ENCODE results near the gene XPR1. TPM values are rescaled to one million over a fixed set of nuclear protein-coding genes. Genes with fewer than 3 reads are reported as not detected.

Gene XPR1
- total RNA-seq, 1 experiment from 2014 or later: 19.9 TPM

DNA sequence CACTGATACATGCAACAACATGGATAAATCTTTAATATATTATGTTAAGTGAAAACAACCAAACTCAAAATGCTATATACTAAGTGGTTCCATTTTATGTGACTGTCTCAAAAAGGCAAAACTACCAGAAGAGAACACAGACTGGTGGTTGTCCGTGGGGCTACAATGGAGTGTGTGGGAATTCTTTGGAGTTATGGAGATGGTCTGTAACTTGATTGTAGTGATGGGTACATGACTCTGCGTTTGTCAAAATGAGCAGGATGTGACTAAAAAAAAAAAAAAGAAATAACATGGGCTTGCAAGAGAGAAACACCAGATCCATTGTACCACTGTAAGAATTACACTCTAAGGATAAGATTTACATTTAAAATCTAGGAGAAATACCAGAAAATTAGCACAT, 228.7 kb downstream of the XPR1 start:
- intact Hi-C loops (cut with micrococcal nuclease): loop anchor here (5.0 kb wide), 4 partner anchors 83 to 343 kb away; partner anchors contain the start of gene XPR1
- BruUV-seq (replicated peaks): no TSS peak
- no peak overlapping the region for H3K4me3 ChIP-seq (replicated peaks in 1 of 2; ENCODE audit: low read depth in 1 of 2, low read length in 2 of 2)

DNA sequence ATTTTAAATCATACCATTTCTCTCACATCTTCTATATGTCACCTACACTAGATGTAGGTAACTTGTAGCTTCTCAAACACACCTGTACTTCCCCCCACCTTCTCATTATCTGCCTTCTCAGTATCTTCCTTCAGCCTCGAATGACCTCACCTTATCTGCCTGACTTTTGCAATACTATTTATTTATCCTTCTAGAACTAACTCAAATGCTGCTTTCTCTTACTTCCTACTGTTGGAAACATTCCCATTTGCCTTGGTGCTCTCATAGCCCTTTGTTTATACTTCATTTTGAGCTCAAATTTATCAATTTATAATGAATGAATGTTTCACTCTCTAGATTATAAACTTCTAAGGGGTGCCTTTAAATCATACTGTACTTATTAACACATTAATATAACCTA, 230.5 kb downstream of the XPR1 start:
- Histone ChIP-seq H3K27me3 (ENCODE audit: insufficient read depth, low read length) (no peaks in the 10 kb centered on the region), H3K9me3 (ENCODE audit: control insufficient read depth in 1 of 2, insufficient read depth in 1 of 2, low read depth in 1 of 2, low read length in 2 of 2) (no peaks in the 10 kb centered on the region), H3K4me3 (replicated peaks in 1 of 2; ENCODE audit: low read depth in 1 of 2, low read length in 2 of 2) (no peak overlapping the region), H3K4me2 (ENCODE audit: low read length) (no peak overlapping the region), H3K36me3 (ENCODE audit: control insufficient read depth in 1 of 2, insufficient read depth in 2 of 2, low read length in 2 of 2) (no peaks in the 10 kb centered on the region), H4K20me1 (ENCODE audit: insufficient read depth) (no peaks in the 10 kb centered on the region), H3K9ac (ENCODE audit: low read length) (no peak overlapping the region), H2AFZ (ENCODE audit: low read depth, low read length, poor library complexity, severe bottlenecking) (no peak overlapping the region), H3K27ac (ENCODE audit: low read depth, low read length) (no peak overlapping the region), H3K79me2 (ENCODE audit: insufficient read depth, low read length) (no peaks in the 10 kb centered on the region), H3K4me1 (ENCODE audit: control insufficient read depth in 1 of 2, insufficient read depth in 2 of 2, low read length in 2 of 2) (no peaks in the 10 kb centered on the region), H3K9me2 (ENCODE audit: insufficient read depth) (no peaks in the 10 kb centered on the region)
- DNase-seq (ENCODE audit: low read depth, low spot score): no peak
- intact Hi-C loops (cut with micrococcal nuclease): loop anchor here (5.0 kb wide), 4 partner anchors 85 to 345 kb away; partner anchors contain the start of gene XPR1
- BruUV-seq (replicated peaks): no TSS peak
- no peak for ATAC-seq
- RAD21 ChIA-PET (ENCODE audit: low non-redundant PET in 1 of 2, low total read pairs in 2 of 2, uncharacterized antibody in 2 of 2, unreplicated experiment in 2 of 2): interaction anchor here (1.2 to 2.0 kb wide), 3 partner anchors 84 to 347 kb away, joined by 3 to 8 read pairs (median 3); no protein-coding TSS in a partner anchor
- CTCF ChIA-PET: interaction anchor here (0.6 to 7.1 kb wide), 12 partner anchors 11 to 346 kb away, joined by 3 to 73 read pairs (median 6); no protein-coding TSS in a partner anchor
- POLR2A ChIA-PET: interaction anchor here (0.6 kb wide), 1 partner anchor 150 kb away, joined by 3 read pairs; no protein-coding TSS in a partner anchor
- TF ChIP-seq, protein P1, sequence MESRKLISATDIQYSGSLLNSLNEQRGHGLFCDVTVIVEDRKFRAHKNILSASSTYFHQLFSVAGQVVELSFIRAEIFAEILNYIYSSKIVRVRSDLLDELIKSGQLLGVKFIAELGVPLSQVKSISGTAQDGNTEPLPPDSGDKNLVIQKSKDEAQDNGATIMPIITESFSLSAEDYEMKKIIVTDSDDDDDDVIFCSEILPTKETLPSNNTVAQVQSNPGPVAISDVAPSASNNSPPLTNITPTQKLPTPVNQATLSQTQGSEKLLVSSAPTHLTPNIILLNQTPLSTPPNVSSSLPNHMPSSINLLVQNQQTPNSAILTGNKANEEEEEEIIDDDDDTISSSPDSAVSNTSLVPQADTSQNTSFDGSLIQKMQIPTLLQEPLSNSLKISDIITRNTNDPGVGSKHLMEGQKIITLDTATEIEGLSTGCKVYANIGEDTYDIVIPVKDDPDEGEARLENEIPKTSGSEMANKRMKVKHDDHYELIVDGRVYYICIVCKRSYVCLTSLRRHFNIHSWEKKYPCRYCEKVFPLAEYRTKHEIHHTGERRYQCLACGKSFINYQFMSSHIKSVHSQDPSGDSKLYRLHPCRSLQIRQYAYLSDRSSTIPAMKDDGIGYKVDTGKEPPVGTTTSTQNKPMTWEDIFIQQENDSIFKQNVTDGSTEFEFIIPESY (IDR thresholded peaks at IDR 0.05; ENCODE audit: extremely low read depth, insufficient replicate concordance, low read length): no peak
- no peak for TF ChIP-seq ZFX (IDR thresholded peaks at IDR 0.05)
- TF ChIP-seq FOSL1 (IDR thresholded peaks at IDR 0.05; ENCODE audit: low read depth): no peak
- TF ChIP-seq, protein P2, sequence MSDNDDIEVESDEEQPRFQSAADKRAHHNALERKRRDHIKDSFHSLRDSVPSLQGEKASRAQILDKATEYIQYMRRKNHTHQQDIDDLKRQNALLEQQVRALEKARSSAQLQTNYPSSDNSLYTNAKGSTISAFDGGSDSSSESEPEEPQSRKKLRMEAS (IDR thresholded peaks at IDR 0.05): no peak
- no peak for TF ChIP-seq TCF7L2 (IDR thresholded peaks at IDR 0.05; ENCODE audit: borderline replicate concordance, extremely low read depth, insufficient read depth, insufficient read length)
- TF ChIP-seq CEBPB (IDR thresholded peaks at IDR 0.05; ENCODE audit: low read depth): no peak
- no peak for TF ChIP-seq SRF (IDR thresholded peaks at IDR 0.05; ENCODE audit: low read depth)
- TF ChIP-seq SIN3A (IDR thresholded peaks at IDR 0.05; ENCODE audit: low read depth): no peak
- no peak for TF ChIP-seq JUND (IDR thresholded peaks at IDR 0.05)
- no peak for TF ChIP-seq CBX3 (IDR thresholded peaks at IDR 0.05; ENCODE audit: low read depth)
- no peak for TF ChIP-seq ZNF274 (IDR thresholded peaks at IDR 0.05; ENCODE audit: low read depth, low read length)
- no peak for TF ChIP-seq POLR2A (IDR thresholded peaks at IDR 0.05; ENCODE audit: borderline replicate concordance, extremely low read depth, insufficient read depth, insufficient read length)
- TF ChIP-seq EGR1 (IDR thresholded peaks at IDR 0.05; ENCODE audit: low read depth): no peak

More for the DNA sequence above, 228.7 kb downstream of the XPR1 start:
- H3K9me2 ChIP-seq (ENCODE audit: insufficient read depth): no peaks in the 10 kb centered on the region
- H3K9ac ChIP-seq (ENCODE audit: low read length): no peak overlapping the region
- no peaks in the 10 kb centered on the region for H3K79me2 ChIP-seq (ENCODE audit: insufficient read depth, low read length)
- RAD21 ChIA-PET (ENCODE audit: low non-redundant PET in 1 of 2, low total read pairs in 2 of 2, uncharacterized antibody in 2 of 2, unreplicated experiment in 2 of 2): interaction anchor here in 1 of 2 experiments (1.6 kb wide), 1 partner anchor 328 kb away, joined by 3 read pairs; no protein-coding TSS in a partner anchor
- no peaks in the 10 kb centered on the region for H3K27me3 ChIP-seq (ENCODE audit: insufficient read depth, low read length)
- TF ChIP-seq, protein P3, sequence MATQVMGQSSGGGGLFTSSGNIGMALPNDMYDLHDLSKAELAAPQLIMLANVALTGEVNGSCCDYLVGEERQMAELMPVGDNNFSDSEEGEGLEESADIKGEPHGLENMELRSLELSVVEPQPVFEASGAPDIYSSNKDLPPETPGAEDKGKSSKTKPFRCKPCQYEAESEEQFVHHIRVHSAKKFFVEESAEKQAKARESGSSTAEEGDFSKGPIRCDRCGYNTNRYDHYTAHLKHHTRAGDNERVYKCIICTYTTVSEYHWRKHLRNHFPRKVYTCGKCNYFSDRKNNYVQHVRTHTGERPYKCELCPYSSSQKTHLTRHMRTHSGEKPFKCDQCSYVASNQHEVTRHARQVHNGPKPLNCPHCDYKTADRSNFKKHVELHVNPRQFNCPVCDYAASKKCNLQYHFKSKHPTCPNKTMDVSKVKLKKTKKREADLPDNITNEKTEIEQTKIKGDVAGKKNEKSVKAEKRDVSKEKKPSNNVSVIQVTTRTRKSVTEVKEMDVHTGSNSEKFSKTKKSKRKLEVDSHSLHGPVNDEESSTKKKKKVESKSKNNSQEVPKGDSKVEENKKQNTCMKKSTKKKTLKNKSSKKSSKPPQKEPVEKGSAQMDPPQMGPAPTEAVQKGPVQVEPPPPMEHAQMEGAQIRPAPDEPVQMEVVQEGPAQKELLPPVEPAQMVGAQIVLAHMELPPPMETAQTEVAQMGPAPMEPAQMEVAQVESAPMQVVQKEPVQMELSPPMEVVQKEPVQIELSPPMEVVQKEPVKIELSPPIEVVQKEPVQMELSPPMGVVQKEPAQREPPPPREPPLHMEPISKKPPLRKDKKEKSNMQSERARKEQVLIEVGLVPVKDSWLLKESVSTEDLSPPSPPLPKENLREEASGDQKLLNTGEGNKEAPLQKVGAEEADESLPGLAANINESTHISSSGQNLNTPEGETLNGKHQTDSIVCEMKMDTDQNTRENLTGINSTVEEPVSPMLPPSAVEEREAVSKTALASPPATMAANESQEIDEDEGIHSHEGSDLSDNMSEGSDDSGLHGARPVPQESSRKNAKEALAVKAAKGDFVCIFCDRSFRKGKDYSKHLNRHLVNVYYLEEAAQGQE (IDR thresholded peaks at IDR 0.05; ENCODE audit: low read depth): no peak
- no peaks in the 10 kb centered on the region for H3K4me1 ChIP-seq (ENCODE audit: control insufficient read depth in 1 of 2, insufficient read depth in 2 of 2, low read length in 2 of 2)
- ATAC-seq (no peak), DNase-seq (ENCODE audit: low read depth, low spot score) (no peak)
- no peaks in the 10 kb centered on the region for H4K20me1 ChIP-seq (ENCODE audit: insufficient read depth)
- H2AFZ ChIP-seq (ENCODE audit: low read depth, low read length, poor library complexity, severe bottlenecking): no peak overlapping the region
- CTCF ChIA-PET: interaction anchor here (4.2 to 7.1 kb wide), 2 partner anchors 327 to 344 kb away, joined by 18 to 73 read pairs; no protein-coding TSS in a partner anchor
- H3K36me3 ChIP-seq (ENCODE audit: control insufficient read depth in 1 of 2, insufficient read depth in 2 of 2, low read length in 2 of 2): no peaks in the 10 kb centered on the region
- H3K27ac ChIP-seq (ENCODE audit: low read depth, low read length): no peak overlapping the region
- no peak overlapping the region for H3K4me2 ChIP-seq (ENCODE audit: low read length)
- H3K9me3 ChIP-seq (ENCODE audit: control insufficient read depth in 1 of 2, insufficient read depth in 1 of 2, low read depth in 1 of 2, low read length in 2 of 2): no peaks in the 10 kb centered on the region
- POLR2A ChIA-PET: no interaction called here

Measured in HCT116 (cell line).